IMR-90 (cell line): ENCODE results near the gene TWIST2.

Experiments used
- CHD1 ChIP-seq: IDR thresholded peaks from 2 replicates; pipeline ENCODE4 v1.6.1; 2012; ENCODE audit warnings: low read depth, low read length, improper control_type of control experiment
- CTCF ChIP-seq: conservative IDR thresholded peaks from 2 replicates; pipeline ENCODE4 v1.5.1; 2012; ENCODE audit warnings: mild to moderate bottlenecking, low read depth, low read length, improper control_type of control experiment
- POLR2A ChIP-seq: IDR thresholded peaks from 2 replicates; pipeline ENCODE4 v1.6.1; 2012; ENCODE audit warnings: mild to moderate bottlenecking, low read depth, low read length
- SMC3 ChIP-seq: fragments of 150-350 bp; IDR thresholded peaks from 2 replicates; pipeline ENCODE4 v1.6.1; 2016; ENCODE audit warnings: low read depth, mild to moderate bottlenecking, antibody characterized with exemption, low read length, moderate library complexity

GRCh38 chr2:238875471-238876231 is 27.8 kb downstream of the TWIST2 start:
- TF ChIP-seq CTCF: no peak
- TF ChIP-seq POLR2A: no peak
- no peak for TF ChIP-seq CHD1
- no peak for TF ChIP-seq SMC3
